SKM-1 (cell line): ENCODE data around the gene EGLN3.
"Not testable (repeated sequence)": the region's sequence is repeated elsewhere in the genome, so short reads cannot be mapped to it uniquely, and the experiment has no call there.

ENCODE experiments used
- DNase-seq: peaks from one replicate; lab custom pipeline; 2025; ENCODE audit not compliant: unreplicated experiment; lab: John Stamatoyannopoulos, UW

Gene EGLN3

DNA sequence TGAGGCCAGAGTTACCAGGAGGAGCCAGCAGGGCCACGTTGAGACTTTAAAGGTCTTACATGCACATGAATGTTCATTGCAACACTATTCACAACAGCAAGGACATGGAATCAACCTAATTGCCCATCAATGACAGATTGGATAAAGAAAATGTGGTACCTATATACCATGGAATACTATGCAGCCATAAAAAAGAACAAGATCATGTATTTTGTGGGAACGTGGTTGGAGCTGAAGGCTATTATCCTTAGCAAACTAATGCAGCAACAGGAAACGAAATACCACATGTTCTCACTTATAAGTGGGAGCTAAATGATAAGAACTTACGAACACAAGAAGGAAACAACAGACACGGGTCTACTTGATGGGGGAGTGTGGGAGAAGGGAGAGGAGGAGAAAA lies 11.6 kb upstream of the EGLN3 start:
- not testable (repeated sequence) for DNase-seq

DNA sequence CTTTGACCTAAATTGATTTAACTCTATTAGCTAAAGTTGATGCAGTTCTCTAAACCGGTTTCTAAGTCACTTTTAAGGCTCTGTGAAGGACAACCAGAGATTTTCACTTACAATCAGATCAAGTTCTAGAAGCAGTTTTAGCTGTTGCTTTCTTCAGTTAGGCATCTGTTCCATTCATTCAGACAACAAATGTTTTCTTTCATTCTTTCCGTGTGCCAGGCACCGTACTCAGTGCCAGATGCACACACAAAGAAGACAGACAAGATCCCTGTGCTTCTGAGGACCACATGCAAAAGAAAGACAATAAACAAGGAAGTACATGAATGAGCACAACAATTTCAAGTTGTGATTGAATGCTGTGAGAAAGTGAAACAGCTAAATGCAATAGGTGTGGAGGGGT lies 11.1 kb upstream of the EGLN3 start:
- no peak for DNase-seq

DNA sequence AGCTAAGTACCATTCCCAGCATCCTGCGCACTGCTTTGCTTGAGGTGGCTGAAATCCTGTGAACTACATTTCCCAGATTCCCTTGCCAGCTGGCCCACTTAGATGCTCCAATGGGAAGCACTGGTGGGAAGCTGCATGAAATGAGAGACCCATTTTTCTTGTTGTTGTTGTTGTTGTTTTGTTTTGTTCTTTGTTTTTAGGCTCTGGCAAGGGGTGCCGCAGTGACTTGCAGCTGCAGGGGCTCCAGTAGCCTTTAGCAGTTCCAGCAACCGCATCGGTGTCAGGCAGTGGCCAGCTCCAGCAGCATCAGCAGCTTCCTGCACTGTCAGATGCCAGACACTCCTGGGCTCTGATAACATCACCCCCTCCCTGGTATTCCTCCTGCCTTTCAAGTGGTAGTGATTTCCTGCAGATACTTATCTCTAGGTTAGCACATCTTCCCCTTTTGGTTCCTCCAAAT lies 8.8 kb upstream of the EGLN3 start:
- DNase-seq, result no peak

DNA sequence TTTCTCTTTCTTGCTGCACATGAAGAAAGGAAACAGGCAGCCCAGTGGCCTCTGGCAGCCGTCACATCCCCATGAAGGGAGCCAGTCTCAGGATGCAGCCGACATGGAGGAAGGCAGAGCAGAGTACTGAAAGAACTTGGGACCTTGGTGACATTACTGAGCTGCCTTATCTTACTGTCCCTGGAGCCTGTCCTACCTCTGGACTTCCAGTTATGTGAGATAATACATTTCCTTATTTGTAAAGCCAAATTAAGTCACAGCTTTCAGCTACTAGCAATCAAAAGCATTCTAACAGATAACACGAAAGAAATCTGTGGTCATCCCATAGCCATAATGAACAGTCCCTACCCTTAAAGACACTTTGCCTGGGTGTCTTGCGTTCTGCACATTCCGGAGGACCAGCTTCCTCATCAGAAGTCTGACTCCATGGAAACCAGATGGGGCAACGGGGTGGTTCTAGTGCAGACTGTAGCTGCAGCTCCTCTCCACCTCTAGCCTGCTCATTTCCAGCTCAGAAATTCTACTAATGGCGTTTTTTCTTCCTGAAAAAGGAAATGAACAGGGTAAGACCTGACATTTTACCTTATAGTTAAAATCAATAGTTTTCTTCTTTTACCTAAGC lies 7.8 kb upstream of the EGLN3 start:
- DNase-seq, result no peak

DNA sequence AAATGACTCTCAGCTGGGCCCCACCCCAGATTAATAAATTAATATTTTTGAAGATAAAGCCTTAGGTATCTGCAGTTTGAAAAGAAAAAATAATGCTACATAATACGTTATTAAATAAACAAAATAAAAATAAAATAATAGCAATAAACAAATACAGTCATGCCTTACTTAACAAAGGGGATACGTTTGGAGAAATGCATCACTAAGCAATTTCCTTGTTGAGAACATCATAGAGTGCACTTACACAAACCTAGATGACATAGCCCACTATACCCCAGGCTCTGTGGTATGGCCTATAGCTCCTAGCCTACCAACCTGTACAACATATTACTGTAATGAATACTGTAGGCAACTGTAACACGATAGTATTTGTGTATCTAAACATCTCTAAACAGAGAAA lies 7.1 kb upstream of the EGLN3 start:
- DNase-seq, result no peak

DNA sequence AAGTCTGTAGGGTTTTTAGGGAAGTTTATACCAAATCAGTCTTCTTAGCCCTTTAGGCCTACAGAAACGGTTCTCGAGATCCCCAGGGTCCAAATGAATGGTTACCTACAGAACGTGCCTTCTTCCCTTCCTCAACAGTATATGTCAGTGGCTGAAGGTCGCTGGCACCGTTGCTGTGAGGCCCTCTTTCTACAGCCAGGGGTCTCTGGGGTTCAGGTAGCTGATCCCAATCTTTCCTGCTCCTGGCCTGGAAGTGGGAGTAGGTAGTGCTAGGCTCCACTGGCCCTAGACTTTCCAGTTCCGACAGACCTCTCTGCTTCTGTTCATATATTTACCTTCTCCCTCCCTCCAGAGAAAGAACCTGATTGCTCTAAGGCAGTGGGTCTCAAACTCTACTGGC lies 6.4 kb upstream of the EGLN3 start:
- no peak for DNase-seq

DNA sequence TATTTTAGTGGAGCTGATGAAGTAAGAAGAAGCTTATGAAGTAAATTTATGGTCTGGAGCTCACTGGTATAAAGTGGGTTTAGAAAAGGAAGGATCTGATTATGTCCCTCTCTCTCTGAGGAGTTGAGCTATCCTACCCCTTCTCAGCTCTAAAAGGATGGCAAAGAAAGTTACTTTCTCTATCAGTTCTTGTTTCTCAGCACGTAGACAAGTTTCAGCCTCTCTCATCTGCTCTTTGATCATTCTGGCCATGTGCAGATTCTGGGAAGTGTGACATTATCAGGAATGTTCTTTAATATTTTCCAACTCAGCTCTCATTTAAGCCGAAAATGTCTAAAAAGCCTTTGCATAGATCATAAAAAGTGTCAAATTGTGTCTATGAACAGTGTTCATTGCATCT lies 5.8 kb upstream of the EGLN3 start:
- DNase-seq, result no peak

DNA sequence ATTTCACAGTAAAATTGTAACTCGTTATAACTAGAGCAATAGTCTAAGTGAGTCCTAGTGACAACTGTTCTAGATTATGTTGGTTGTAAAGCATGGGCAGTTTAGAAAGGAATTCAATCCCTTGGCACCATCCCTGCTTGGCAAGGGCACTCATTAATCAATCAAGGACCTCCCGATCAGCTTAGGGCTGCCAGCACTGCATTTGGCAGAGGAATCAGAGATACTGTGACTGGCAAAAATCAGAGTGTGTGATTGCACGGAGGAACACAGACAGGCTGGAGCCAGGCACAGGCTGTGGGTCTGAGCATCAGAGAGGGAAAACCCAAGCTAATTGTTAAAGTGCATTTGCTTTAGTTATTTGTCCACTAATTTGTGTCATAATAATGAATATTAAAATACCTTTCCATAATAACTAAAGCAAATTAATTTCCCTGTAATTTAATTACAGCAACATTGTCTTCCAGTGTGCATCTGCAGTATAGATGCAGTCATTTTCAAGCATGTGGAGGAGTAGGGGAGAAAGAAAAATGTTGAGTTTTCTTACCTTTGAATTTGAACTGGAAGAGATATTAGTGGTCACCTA lies 3.2 kb upstream of the EGLN3 start:
- no peak for DNase-seq

DNA sequence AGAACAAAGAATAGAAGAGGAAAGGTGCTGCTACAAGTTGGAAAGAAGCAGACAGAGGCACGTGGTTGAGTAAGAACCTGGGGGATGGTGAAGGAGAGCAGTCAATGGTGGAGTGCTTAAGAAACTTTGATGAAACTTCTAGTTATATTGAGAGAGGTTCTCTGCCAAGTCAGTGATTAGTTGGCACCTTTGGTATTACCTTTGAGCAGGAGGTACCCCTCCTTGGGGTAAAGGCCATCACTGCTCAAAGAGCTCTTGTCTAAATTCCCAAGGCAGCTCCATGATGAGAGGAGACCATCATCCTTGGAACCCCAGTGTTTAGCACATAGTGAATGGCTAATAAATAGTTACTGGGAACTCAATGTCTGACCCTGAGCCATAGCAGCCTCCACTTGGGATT lies 1.7 kb upstream of the EGLN3 start:
- DNase-seq, result no peak

DNA sequence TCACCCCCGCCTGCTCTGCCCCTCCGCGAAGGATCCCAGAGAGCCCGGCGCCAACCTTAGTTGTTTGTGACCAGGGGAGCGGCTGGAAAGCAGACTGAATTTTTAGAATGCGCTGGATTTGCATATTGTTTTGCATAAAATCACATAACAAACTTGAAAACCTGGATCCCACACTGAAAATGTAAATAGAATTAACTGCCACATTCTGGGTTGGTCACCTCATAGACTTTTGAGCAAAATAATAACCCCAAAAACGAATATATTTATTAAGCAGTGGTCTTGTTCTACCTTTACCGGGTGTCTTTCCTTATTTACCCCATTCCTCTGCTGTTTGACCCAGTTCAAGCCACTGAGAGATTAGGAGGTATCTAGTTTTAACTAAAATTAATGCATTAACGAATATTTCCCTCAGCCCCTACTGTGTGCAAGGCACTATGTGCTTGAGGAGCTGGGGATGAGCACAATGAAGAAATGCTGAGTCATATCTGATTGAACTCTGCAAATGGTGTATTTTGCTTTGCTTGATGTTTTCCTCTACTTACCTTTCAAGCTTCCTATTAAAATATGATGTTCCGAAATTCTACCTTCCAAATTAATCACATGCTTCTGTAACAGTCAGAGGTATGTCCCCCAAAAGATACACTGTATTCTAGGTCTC lies 438 bp upstream of the EGLN3 start:
- no peak for DNase-seq

DNA sequence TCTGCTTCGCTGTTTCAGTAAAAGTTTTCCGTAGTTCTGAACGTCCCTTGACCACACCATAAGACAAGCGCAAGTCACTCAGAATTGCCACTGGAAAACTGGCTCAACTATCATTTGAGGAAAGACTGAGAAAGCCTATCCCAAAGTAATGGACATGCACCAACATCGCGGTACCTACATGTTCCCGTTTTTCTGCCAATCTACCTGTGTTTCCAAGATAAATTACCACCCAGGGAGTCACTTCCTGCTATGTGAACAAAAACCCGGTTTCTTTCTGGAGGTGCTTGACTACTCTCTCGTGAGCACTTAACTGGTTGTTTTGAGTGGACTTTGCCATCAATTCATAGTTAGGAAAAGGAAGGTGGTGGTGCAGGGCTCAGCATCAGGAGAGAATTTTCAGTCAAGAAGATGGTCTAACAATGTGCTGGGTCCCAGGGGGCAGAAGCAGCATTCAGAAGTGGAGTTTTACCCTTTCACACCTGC lies 1.4 kb downstream of the EGLN3 start:
- no peak for DNase-seq

DNA sequence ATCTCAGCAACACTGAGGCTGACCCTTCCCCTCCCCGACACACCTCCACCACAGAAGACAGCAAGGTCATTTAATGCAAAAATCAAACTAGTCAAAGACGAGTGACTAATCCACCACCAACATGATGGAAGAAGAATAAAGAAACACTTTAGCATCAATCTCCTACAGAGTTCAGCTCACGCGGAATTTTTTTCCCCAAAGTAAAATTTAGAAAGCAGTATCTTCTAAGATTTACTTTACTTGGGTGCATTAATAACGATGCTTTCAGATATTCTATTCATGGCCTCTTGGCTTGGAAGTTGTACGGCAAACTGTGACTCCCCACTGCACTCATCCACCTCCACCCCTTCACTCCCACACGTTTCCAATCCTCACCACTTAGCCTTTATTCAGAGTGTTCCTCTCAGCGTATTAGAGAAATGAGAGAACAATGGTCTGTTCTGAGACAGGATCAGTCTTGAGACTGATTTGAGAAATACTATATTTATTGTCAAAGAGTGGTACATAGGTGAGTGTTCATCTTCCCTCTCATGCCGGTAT lies 1.9 kb downstream of the EGLN3 start:
- DNase-seq, result no peak

DNA sequence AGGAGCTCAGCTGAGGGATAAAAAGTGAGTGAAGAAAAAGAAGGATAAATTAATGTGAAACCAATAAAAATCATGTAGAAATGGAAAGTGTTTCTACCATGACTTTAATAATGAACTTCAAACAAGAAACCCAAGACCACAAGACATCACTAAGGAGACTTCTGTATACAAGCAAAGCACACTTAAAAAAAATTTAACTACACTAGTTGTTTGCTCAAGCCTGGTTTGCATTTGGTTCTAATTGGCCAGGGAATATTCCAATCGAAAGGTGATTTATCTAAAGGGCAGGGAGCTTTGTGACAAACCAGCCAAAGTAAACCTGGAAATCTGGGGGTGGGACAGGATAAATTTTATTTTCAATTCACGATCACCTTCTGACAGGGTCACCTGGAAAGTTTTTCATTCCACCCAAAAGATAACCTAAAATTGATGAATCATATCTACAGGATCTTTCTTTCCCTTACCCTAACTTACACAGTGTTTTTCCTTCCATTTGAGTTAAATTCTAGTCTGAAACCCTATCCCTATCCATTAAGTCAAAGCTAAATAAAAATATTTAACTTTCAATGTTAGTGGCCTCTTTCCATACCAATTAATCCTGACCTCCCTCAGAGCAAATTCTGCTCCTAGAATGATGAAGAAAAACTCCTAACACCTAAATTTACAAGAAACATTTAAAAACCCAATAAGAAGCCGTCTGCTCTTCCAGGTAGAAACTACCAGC lies 2.6 kb downstream of the EGLN3 start:
- no peak for DNase-seq

DNA sequence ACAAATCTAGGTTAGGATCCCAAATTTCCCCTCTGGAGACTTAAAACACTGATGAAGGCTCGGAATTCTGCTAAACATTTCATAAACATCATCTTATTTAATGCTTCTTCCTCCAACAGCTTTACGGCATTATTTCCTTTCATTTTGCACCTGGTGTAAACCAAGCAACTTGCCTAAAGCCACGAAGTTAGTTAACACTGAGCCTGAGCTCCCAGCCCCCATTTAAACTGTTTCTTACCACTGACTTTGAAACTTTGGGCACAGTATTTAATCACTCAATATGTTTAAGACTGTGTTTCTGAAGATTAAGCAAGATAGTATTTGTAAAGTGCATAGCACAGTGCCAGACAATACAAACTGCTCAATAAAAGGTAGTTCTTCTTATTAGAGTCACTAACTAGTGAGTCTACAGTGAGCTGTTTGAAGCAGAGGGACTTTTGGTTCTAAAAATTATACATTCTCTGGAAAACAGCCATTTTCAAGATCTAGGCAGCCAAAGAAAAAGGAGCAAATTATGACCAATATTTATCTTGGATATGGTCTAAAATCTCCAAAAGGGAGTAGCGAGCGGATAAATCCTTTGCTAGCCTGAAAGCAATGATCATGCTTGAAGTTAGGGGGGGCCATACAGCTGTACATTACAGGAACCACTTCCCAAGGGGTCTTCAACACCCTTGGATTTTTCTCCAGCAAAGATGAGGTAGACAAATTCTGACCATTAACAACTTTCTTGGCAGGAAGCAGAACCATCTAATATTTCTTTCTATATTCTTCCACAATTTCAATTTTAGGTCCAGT lies 4.0 kb downstream of the EGLN3 start:
- no peak for DNase-seq

DNA sequence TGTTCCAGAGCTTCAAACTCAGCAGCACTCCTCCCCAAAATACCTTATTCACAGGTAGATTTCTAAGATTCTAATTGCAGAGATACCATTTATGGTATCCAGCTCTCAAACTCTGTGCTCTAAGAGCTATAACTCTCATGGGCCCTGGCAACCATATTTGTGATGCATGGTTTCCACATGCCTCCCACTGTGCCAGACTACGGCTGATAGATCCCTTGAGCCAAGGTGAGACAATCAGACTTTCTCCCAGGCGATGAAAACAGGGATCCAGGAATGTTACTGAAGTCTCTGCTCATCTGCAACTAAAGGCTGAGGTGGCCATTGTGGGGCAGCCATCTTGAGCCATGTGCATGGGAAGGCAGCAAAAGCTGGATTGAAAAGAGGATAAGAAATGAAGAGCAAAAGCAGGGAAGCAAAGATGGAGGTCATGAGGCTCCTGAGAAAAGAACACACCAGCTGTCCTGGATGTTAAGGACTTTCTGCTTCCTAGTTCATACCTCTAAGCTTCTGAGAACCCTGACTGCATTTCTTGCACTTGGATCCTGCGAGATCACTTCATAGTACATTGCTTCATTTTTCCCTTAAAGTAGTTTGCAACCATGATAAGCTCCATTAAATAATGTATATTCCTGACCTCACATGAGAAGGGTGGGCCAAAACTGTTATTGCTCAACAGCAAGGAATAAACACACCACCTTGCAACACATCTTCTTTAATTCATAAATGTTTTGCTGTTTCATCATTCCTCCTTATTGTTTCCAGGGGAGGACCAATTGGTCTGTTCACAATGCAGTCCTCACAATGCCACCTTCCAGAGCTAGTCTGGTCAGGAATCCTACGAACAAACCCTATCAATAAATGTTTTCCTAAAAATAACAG lies 5.4 kb downstream of the EGLN3 start:
- DNase-seq, result no peak

DNA sequence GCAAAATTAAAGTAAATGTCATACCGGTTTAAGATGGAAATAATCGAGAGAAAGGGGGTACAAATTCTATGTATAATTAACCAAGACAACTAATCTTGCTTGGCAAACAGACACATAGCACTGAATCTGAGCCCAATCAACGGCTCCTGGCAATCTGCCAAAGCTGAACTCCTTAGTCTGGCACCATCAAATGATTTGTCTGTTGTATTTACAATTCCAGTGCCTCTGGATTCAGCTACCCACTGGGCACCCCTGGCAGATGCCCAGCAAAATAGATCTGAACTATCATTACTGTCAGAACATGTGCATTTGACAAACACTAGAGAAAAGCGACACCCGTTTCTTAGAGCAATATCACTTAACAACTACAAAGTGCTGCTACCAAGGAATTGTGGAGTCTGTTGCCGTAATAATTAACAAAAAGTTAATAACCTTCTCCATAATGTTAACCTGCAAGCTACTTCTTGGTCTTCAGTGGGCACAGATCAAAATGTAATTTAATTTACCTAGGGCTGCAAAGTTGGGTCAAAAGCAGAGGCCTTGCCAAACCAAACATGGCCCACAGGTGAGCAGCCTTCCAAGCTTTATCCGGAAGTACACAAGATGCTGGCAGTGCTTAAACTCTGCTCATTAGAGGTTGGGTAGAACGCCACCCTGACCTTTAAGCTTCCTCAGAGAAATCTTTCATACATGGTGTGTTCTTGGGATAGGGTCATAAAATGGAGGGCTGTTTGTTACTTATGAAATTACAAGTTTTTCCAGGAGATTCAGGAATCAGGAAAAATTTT lies 7.6 kb downstream of the EGLN3 start:
- DNase-seq, result no peak

DNA sequence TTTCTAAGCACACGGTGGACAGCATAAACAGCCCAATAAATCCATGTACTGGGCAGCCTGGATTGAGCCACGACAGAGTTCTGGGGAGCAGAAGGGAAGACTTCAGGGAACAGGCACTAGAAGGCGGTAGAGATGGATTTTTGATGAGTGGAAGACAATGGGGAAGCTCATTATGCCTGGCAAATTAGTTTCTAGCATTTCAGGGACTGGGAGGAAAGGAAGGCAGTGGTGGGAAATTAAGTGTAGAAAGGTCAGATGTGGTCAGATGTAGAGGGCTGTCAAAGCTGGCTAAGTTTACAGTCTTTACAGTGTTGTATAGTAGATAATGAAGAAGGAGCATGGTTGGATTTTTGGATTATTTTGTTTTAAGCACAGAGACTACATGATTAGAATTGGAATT lies 9.2 kb downstream of the EGLN3 start:
- no peak for DNase-seq

DNA sequence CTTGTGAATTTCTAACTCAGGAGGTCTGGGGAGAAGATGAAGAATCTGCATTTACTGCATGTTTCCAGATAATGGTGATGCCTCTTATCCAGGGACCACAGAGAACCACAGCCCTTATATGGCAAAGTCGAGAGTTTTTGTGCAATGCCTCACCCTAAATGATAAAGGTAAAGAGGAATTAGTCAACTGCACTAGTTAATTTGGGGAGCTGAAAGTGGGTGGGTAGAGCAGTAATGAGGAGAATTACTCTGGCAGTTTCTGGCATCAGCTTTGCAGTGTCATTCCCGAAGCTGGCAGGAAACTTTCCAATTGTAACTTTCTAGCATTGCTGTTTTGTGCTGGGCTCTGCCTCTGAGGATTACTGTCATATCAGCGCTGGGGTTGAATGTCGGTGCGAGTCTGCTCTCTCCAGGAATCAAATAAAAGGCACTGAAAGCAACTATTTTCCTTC lies 10.3 kb downstream of the EGLN3 start:
- no peak for DNase-seq
